Loucy (cell line): Measurements from ENCODE around the gene MBD2.
"Not testable (repeated sequence)": the region's sequence is repeated elsewhere in the genome, so short reads cannot be mapped to it uniquely, and the experiment has no call there.

Source experiments
- H2AFZ ChIP-seq: fragments of 200-600 bp; sonication (generic); 2 replicates; pipeline ENCODE4 v1.6.0; 2016; ENCODE audit warnings: antibody characterized with exemption, mild to moderate bottlenecking, low read length, moderate library complexity
- H3F3A ChIP-seq: fragments of 200-600 bp; 2 replicates; pipeline ENCODE4 v1.6.0; 2016; ENCODE audit warnings: antibody characterized with exemption, low read depth, mild to moderate bottlenecking
- H3K27me3 ChIP-seq: fragments of 200-600 bp; sonication (generic); 2 replicates; pipeline ENCODE4 v1.6.1; 2014; ENCODE audit warnings: low read length, mild to moderate bottlenecking; ENCODE audit not compliant: insufficient read depth, poor library complexity, severe bottlenecking
- H3K36me3 ChIP-seq: fragments of 200-600 bp; sonication (generic); 2 replicates; pipeline ENCODE4 v1.6.1; 2016; ENCODE audit warnings: low read length; ENCODE audit not compliant: insufficient read depth
- H3K4me1 ChIP-seq: fragments of 200-600 bp; sonication (generic); 2 replicates; pipeline ENCODE4 v1.5.1; 2014; ENCODE audit warnings: low read length, mild to moderate bottlenecking; ENCODE audit not compliant: insufficient read depth, poor library complexity, severe bottlenecking
- H3K4me2 ChIP-seq: fragments of 200-600 bp; sonication (generic); 2 replicates; pipeline ENCODE4 v1.6.0; 2014; ENCODE audit warnings: antibody characterized with exemption, low read length, low read depth, mild to moderate bottlenecking; ENCODE audit not compliant: poor library complexity, severe bottlenecking
- H3K4me3 ChIP-seq: fragments of 200-600 bp; sonication (generic); 2 replicates; pipeline ENCODE4 v1.5.1; 2014; ENCODE audit warnings: low read length, mild to moderate bottlenecking, mixed read lengths; ENCODE audit not compliant: poor library complexity, severe bottlenecking
- H3K79me2 ChIP-seq: fragments of 200-600 bp; sonication (generic); 2 replicates; pipeline ENCODE4 v1.6.1; 2014; ENCODE audit warnings: low read length; ENCODE audit not compliant: insufficient read depth
- H3K9ac ChIP-seq: fragments of 200-600 bp; sonication (generic); 2 replicates; pipeline ENCODE4 v1.6.0; 2014; ENCODE audit warnings: mild to moderate bottlenecking, low read depth, low read length, moderate library complexity; ENCODE audit not compliant: poor library complexity, severe bottlenecking
- H3K9me2 ChIP-seq: fragments of 200-600 bp; sonication (generic); replicated peaks from 2 replicates; pipeline ENCODE4 v1.6.1; 2016; ENCODE audit warnings: low read depth, low read length, mixed read lengths
- H3K9me3 ChIP-seq: fragments of 200-600 bp; sonication (generic); 2 replicates; pipeline ENCODE4 v1.6.1; 2014; ENCODE audit warnings: mild to moderate bottlenecking, antibody characterized with exemption, low read length, low read depth; ENCODE audit not compliant: insufficient read depth
- H4K20me1 ChIP-seq: fragments of 200-600 bp; sonication (generic); 2 replicates; pipeline ENCODE4 v1.6.0; 2014; ENCODE audit warnings: antibody characterized with exemption, low read length, mild to moderate bottlenecking; ENCODE audit not compliant: insufficient read depth, poor library complexity, severe bottlenecking
- EZH2phosphoT487 ChIP-seq: fragments of 200-600 bp; IDR thresholded peaks from 2 replicates; pipeline ENCODE4 v1.6.1; 2018; ENCODE audit warnings: antibody characterized with exemption, mild to moderate bottlenecking, moderate library complexity, borderline replicate concordance
- TF ChIP-seq, protein P1 (sequence below): fragments of 200-600 bp; sonication (generic); conservative IDR thresholded peaks from 2 replicates; pipeline ENCODE4 v1.5.1; 2014; ENCODE audit warnings: mild to moderate bottlenecking, antibody characterized with exemption, low read length

MBD2 gene

GRCh38 chr18:54129448-54130067 lies 94.9 kb downstream of the MBD2 start:
- Histone ChIP-seq H3K79me2 (no peaks in the 10 kb centered on the region), H2AFZ (no peak overlapping the region), H3K9me2 (no peaks in the 10 kb centered on the region), H3K4me3 (no peak overlapping the region), H3K4me2 (no peak overlapping the region), H3K9ac (no peak overlapping the region), H3K36me3 (no peaks in the 10 kb centered on the region), H3K9me3 (no peaks in the 10 kb centered on the region), H3K27me3 (no peaks in the 10 kb centered on the region), H3K4me1 (no peaks in the 10 kb centered on the region), H4K20me1 (no peaks in the 10 kb centered on the region), H3F3A (no peaks in the 10 kb centered on the region)
- TF ChIP-seq, protein P1, sequence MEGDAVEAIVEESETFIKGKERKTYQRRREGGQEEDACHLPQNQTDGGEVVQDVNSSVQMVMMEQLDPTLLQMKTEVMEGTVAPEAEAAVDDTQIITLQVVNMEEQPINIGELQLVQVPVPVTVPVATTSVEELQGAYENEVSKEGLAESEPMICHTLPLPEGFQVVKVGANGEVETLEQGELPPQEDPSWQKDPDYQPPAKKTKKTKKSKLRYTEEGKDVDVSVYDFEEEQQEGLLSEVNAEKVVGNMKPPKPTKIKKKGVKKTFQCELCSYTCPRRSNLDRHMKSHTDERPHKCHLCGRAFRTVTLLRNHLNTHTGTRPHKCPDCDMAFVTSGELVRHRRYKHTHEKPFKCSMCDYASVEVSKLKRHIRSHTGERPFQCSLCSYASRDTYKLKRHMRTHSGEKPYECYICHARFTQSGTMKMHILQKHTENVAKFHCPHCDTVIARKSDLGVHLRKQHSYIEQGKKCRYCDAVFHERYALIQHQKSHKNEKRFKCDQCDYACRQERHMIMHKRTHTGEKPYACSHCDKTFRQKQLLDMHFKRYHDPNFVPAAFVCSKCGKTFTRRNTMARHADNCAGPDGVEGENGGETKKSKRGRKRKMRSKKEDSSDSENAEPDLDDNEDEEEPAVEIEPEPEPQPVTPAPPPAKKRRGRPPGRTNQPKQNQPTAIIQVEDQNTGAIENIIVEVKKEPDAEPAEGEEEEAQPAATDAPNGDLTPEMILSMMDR = no peak
- no peak for TF ChIP-seq EZH2phosphoT487

GRCh38 chr18:54127759-54128378 lies 96.6 kb downstream of the MBD2 start:
- Histone ChIP-seq H3K27me3 (no peaks in the 10 kb centered on the region), H3K4me2 (no peak overlapping the region), H3K79me2 (no peaks in the 10 kb centered on the region), H4K20me1 (no peaks in the 10 kb centered on the region), H3K9me3 (no peaks in the 10 kb centered on the region), H3K9me2 (no peaks in the 10 kb centered on the region), H2AFZ (no peak overlapping the region), H3K4me3 (no peak overlapping the region), H3F3A (no peaks in the 10 kb centered on the region), H3K9ac (no peak overlapping the region), H3K4me1 (no peaks in the 10 kb centered on the region), H3K36me3 (no peaks in the 10 kb centered on the region)
- TF ChIP-seq, protein P1 = peak; percentile 83
- TF ChIP-seq EZH2phosphoT487 = no peak

- Histone ChIP-seq H3K9me3 (no peaks in the 10 kb centered on the region), H3F3A (no peaks in the 10 kb centered on the region), H3K27me3 (no peaks in the 10 kb centered on the region), H3K4me3 (no peak overlapping the region), H3K36me3 (no peaks in the 10 kb centered on the region), H3K9me2 (no peaks in the 10 kb centered on the region), H3K9ac (no peak overlapping the region), H2AFZ (no peak overlapping the region), H3K79me2 (no peaks in the 10 kb centered on the region), H3K4me2 (no peak overlapping the region), H3K4me1 (no peaks in the 10 kb centered on the region), H4K20me1 (no peaks in the 10 kb centered on the region)
- TF ChIP-seq, protein P1 = no peak
- no peak for TF ChIP-seq EZH2phosphoT487
These were observed 99.0 kb downstream of the MBD2 start for GRCh38 chr18:54125429-54125828.

DNA sequence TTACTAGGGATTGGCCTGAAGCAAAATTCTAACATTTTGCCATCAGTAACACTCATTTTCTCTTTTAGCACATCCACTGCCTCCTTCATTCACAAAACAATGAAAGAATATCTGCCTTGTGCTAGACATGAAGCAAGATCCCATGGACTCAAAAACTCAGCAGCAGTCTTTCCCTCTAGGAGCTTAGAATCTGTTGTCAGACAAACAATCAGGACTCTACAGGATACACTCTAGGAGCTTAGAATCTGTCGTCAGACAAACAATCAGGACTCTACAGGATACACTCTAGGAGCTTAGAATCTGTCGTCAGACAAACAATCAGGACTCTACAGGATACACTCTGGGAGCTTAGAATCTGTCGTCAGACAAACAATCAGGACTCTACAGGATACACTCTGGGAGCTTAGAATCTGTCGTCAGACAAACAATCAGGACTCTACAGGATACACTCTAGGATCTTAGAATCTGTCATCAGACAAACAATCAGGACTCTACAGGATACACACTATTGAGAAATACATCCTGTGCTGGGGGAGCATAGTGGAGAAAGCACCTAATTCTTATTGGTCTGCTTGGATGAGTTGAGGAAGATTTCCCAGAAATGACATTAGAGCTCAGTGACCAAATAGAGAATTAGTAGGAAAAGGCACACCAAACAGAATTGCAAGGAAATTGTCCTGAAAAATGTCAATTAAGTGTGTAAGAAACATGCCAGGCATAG lies 100.6 kb downstream of the MBD2 start:
- not testable (repeated sequence) for H3K79me2 ChIP-seq, H3K9me3 ChIP-seq, H2AFZ ChIP-seq, H3K9ac ChIP-seq, H3F3A ChIP-seq, H3K9me2 ChIP-seq, H3K4me2 ChIP-seq, H3K27me3 ChIP-seq, H3K36me3 ChIP-seq, H3K4me1 ChIP-seq, H4K20me1 ChIP-seq, H3K4me3 ChIP-seq
